ENCODE results near the gene STX8.

STX8 gene

GRCh38 chr17:9228408-9229159 is 347.0 kb downstream of the STX8 start:
- DNase-seq (ENCODE audit: low read depth in 3 of 3) = no peak

- no peak for DNase-seq (ENCODE audit: low read depth in 3 of 3)
These were observed 347.7 kb downstream of the STX8 start for GRCh38 chr17:9227819-9228407.

DNA sequence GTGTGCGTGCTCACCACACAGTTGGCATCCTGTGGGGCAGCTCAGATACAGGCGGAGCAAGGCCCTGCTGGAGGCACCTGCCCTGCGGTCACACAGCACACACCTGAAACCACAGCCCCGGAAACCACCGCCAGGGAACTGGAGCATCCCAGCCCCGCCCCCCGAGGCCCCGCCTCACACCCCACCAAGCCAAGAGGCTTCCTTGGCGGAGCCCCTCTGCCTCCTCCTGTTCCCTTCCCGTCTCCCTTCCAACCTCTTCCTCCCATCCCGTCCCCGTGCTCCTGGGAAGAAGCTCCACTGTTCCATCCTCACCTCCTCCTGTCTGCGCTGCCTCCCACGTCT is 348.9 kb downstream of the STX8 start:
- DNase-seq (ENCODE audit: low read depth in 3 of 3) = no peak

DNA sequence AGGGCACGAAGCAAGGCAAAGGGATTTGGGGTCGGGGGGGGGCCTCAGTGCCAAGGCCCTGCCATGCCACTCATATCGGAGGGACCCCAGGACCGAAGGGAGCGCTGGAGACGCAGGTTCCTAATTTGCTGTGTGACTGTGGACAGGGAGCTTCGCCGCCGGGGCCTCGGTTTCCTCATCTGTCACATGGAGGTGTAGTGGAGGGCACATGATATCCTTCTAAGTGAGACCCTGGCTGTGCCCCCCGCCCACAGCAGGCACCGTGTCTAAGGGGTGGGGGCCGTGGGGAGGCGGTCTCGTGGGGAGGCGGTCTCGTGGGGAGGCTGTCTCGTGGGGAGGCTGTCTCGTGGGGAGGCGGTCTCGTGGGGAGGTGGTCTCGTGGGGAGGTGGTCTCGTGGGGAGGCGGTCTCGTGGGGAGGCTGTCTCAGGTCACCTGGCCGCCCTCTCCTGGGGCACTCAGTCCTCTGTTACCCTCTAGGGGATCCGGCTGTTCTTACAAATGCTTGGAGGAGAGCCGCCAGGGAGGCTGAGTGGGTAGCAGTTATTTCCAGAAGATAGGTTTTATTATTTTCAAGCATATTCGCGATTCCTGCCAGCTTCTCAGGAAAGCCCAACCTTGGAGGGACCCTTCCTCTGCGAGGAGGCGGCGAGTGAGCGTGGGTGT is 349.4 kb downstream of the STX8 start:
- no peak for DNase-seq (ENCODE audit: low read depth in 3 of 3)

DNA sequence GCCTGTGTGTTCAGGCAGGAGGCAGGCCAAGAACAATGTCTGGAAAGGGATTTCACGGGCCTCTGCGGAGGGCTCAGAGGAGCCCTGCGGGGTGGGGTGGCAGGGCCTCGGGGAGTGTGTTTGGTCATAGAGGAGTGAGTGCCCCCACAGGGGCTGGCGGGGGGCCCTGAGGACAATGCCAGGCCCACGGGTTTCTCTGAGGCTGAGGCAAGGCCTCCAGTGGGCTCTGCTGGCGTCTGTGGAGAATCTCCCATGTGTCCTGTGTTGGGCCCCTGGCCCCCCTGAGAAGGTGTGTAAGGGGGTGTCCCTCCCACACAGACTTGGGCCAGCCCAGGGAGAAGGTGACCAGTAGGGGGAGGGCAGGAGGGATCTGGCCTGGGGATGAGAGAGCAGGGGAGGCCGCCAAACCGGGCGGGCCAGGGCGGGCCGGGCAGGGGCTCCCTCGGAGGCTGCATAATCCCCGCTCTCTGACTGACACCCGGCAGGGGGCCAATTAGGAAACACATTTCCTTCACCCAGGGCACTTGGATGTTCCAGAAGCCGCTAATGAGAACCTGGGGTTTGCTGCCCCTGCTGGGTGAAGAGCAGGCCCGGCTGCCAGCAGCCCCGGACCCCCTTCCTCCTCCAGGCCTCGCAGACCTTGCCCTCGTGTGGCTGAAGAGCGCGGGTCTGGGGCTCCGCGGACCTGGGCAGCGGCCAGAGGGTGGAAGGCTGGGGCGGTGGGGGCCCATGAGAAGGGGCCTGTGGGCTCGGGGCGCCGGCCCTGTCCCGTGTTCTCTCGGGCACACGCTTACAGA is 350.1 kb downstream of the STX8 start:
- DNase-seq (ENCODE audit: low read depth in 3 of 3) = no peak

DNA sequence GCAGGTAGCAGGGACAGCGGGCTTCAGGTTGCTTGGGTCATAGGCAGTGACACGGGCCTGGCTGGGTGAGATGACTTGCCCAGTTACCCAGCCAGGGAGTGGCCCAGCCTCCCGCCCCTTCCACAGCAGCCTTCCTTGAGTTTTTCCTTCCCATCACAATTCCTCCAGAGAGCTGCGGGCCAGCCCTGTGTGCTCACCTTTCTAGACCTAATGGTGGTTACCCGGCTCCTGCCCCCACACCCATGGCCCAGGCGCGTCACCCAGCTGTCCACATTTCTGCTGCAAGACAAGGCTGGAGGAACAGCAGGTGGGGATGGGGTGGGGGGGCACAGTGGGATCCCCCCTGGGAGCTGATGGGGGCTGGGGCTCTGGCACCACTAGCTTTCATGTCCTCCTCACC is 351.1 kb downstream of the STX8 start:
- no peak for DNase-seq (ENCODE audit: low read depth in 3 of 3)

GRCh38 chr17:9223531-9223930 is 352.1 kb downstream of the STX8 start:
- no peak for DNase-seq (ENCODE audit: low read depth in 3 of 3)

GRCh38 chr17:9221922-9222180 is 353.8 kb downstream of the STX8 start:
- no peak for DNase-seq (ENCODE audit: low read depth in 3 of 3)

DNA sequence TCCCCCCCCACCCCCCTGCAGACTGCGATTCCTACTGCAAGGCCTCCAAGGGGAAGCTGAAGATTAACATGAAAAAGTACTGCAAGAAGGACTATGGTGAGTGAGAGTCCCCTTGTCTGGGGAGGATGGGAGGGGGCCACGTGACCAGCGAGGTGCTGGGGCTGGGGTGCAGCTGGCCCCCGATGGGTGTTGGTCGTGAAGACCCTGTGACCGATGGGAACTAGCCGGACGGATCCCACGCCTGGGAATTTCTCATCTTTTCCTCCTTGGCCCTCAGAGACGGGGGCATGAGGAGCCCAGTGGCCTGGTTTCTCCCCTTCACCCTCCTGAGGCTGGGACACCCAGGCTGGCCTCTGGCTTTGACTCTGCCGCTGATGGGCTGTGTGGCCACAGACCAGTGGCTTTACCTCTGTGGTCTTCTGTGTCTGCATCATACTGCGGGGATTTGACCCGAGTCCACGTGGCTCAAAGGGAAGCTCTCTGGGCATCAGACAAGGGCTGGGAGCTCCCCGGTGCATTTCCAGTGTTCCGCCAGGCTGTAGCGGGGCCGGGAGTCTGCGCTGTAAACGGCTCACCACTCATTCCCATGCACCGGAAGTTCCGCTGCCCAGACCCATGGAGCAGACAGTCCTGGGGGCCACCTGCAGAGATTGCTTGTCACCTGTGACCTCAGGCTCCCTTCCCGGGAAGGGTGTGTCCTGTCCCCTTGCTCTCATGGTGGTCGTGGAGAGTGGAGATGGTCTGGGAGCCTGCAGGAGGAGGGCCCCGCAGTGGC is 354.3 kb downstream of the STX8 start:
- no peak for DNase-seq (ENCODE audit: low read depth in 3 of 3)

GRCh38 chr17:9220398-9221146 is 355.0 kb downstream of the STX8 start:
- no peak for DNase-seq (ENCODE audit: low read depth in 3 of 3)

- no peak for DNase-seq (ENCODE audit: low read depth in 3 of 3)
These were observed 355.8 kb downstream of the STX8 start for GRCh38 chr17:9219631-9220397.

DNA sequence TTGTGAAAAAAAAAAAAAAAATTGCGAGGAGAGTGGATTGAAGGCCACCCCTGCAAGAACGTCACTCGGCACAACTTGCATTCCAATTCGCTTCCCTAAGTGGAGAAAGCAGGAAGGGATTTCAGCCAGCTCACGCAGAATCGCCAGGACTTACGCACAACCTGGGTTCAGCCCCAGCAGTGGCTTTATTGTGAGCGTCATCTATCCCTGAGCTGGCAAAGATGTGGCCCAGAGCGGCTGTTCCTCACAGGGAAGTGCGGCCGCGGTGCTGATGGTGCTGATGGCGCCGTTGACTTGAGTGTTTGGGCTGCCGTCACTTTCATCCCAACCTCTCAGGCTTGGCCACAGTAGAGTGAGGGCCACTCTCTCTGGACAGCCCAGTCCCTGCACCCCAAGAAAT is 356.7 kb downstream of the STX8 start:
- no peak for DNase-seq (ENCODE audit: low read depth in 3 of 3)

GRCh38 chr17:9218064-9218635 is 357.5 kb downstream of the STX8 start:
- no peak for DNase-seq (ENCODE audit: low read depth in 3 of 3)

DNA sequence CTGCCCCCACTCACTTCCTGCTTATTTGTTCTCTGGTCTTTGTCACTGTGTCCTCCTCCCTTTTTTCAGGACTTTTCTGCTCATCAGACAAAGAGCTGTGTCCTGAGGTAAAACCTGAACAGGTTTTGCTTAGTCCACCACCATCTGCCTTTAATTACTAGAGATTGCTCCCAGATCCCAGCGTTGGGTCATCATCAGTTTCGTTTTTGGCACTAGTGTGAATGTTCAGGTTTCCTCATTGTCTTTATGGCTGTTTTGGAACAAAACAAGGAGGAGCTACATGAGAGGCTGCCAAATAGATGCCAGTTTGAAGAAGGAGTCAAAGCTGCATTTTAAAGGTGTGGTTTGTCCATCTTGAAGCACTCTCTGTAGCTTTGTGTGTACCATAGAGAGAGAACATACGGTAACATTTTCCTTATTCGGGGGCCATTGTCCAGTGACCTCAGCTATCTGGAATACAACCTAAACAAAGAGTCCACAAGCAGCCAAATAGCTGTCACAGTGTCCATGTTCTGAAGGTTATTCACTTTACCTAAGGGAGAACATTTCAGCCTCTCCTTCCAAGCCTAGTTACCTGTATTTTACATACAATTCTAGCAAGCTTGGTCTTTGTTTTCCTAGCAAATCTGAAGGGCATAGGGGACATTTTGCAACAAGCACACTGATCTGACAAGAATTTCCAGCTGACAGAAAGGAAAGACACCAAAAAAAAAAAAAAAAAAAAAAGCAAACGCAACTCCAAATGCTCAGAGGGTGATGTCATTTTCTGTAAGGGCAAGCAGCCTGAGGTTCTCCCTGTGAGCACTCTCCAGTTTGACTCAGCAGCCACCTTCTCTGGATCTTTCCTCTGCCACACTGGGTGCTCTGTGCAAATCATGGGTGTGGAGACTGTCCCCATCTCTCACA is 358.2 kb downstream of the STX8 start:
- DNase-seq (ENCODE audit: low read depth in 3 of 3) = no peak

- no peak for DNase-seq (ENCODE audit: low read depth in 3 of 3)
These were observed 360.2 kb downstream of the STX8 start for GRCh38 chr17:9215465-9215864.

DNA sequence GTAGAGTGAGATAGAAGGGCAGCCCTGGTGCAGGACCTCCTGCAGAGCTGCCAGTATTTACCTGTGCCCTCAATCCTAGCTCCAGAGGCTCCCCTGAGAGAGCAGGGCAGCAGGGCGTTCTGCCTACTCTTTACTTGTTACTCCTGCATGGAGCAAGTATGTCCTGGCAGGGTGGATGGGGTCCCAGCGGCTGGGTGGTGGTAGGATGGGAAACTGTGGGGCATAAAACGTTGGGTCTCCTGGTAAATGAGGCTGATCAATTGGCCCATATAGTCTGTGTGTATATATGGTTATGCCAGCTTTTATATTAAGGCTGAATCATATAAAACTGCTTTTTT is 362.3 kb downstream of the STX8 start:
- DNase-seq (ENCODE audit: low read depth in 3 of 3) = no peak

GRCh38 chr17:9212376-9213302 is 363.0 kb downstream of the STX8 start:
- no peak for DNase-seq (ENCODE audit: low read depth in 3 of 3)

GRCh38 chr17:9211133-9211765 is 364.4 kb downstream of the STX8 start:
- no peak for DNase-seq (ENCODE audit: low read depth in 3 of 3)
